Activated T-helper 2 cell treated with anti-CD3 and anti-CD28 coated beads, Interferon-gamma antibody, Interleukin-2, Interleukin-4, amounts not matched to agents 10 μg/mL and 5 μg/mL and 100 μg/mL, durations not matched to agents 14 hours and 24 hours and 36 hours (primary cell): ENCODE data around the gene TMEM79. TPM values are rescaled to one million over a fixed set of nuclear protein-coding genes. Genes with fewer than 3 reads are reported as not detected.
"Not testable (repeated sequence)": the region's sequence is repeated elsewhere in the genome, so short reads cannot be mapped to it uniquely, and the experiment has no call there.

Experiments used
- DNase-seq: peaks from one replicate; pipeline ENCODE4 v3.0.0; 2021; ENCODE audit warnings: low spot score
- H3K27ac Mint-ChIP-seq: one replicate; pipeline ENCODE4 v1.8.0; 2021; ENCODE audit warnings: mixed read lengths
- H3K27me3 Mint-ChIP-seq: one replicate; pipeline ENCODE4 v1.8.0; 2021; ENCODE audit warnings: low read depth, mixed read lengths
- H3K36me3 Mint-ChIP-seq: one replicate; pipeline ENCODE4 v1.8.0; 2021; ENCODE audit warnings: low read depth, mixed read lengths
- H3K4me1 Mint-ChIP-seq: one replicate; pipeline ENCODE4 v1.8.0; 2021; ENCODE audit warnings: low read depth, mixed read lengths
- H3K4me3 Mint-ChIP-seq: one replicate; pipeline ENCODE4 v1.8.0; 2021; ENCODE audit warnings: low read depth, mild to moderate bottlenecking, moderate library complexity, mixed read lengths
- H3K9me3 Mint-ChIP-seq: one replicate; pipeline ENCODE4 v1.8.0; 2021; ENCODE audit warnings: mixed read lengths
- intact Hi-C: fragments of 100-400 bp; cut with micrococcal nuclease; formaldehyde crosslinking; loops from one replicate; pipeline ENCODE4 v1.15.1; 2023
- total RNA-seq: library from RNA; stranded (reverse); gene quantifications from 2 replicates; pipeline ENCODE4 v1.2.3, GENCODE V29; 2022

Gene TMEM79
- total RNA-seq, 1 donor from 2014 or later: 6.8 TPM

- Mint-ChIP-seq H3K4me1 (peaks cover 15% of the 10 kb centered on the region), H3K9me3 (no peaks in the 10 kb centered on the region), H3K27me3 (no peaks in the 10 kb centered on the region), H3K27ac (peak overlapping the region; percentile 66), H3K36me3 (peaks cover 17% of the 10 kb centered on the region), H3K4me3 (peak overlapping the region; percentile 45)
- intact Hi-C loops: no loop called here
- DNase-seq: no peak
These were observed 7.3 kb downstream of the TMEM79 start for GRCh38 chr1:156291226-156292061.

- peak overlapping the region; percentile 40 for H3K4me3 Mint-ChIP-seq
These were observed 8.9 kb downstream of the TMEM79 start for GRCh38 chr1:156293098-156293434.

GRCh38 chr1:156293895-156294294 lies 9.8 kb downstream of the TMEM79 start:
- no peak overlapping the region for H3K4me3 Mint-ChIP-seq
- no peak overlapping the region for H3K27ac Mint-ChIP-seq
- no peaks in the 10 kb centered on the region for H3K9me3 Mint-ChIP-seq
- H3K36me3 Mint-ChIP-seq: peaks cover 13% of the 10 kb centered on the region
- intact Hi-C loops: no loop called here
- no peak for DNase-seq
- peaks cover 15% of the 10 kb centered on the region for H3K4me1 Mint-ChIP-seq
- H3K27me3 Mint-ChIP-seq: no peaks in the 10 kb centered on the region

More at GRCh38 chr1:156293098-156293434, 8.9 kb downstream of the TMEM79 start:
- intact Hi-C loops: no loop called here
- H3K27ac Mint-ChIP-seq: no peak overlapping the region
- H3K27me3 Mint-ChIP-seq: no peaks in the 10 kb centered on the region
- peaks cover 15% of the 10 kb centered on the region for H3K4me1 Mint-ChIP-seq
- H3K9me3 Mint-ChIP-seq: no peaks in the 10 kb centered on the region
- peaks cover 16% of the 10 kb centered on the region for H3K36me3 Mint-ChIP-seq
- DNase-seq: no peak

- peaks cover 5% of the 10 kb centered on the region for H3K36me3 Mint-ChIP-seq
- peak; percentile 43 for DNase-seq
- H3K4me1 Mint-ChIP-seq: peaks cover 15% of the 10 kb centered on the region
- peak within 1 kb of the TSS; percentile 42 for H3K27ac Mint-ChIP-seq
- H3K9me3 Mint-ChIP-seq: no peaks in the 10 kb centered on the region
- no peaks in the 10 kb centered on the region for H3K27me3 Mint-ChIP-seq
- peak within 1 kb of the TSS; percentile 88 for H3K4me3 Mint-ChIP-seq
- intact Hi-C loops: no loop called here
These were observed 11.3 kb downstream of the TMEM79 start, which contains the start of gene GLMP for GRCh38 chr1:156295391-156295947. TSS of gene GLMP (minus strand) at chr1:156295679. CDS start at chr1:156295645, 34 bp downstream.

GRCh38 chr1:156298852-156299357 lies 14.8 kb downstream of the TMEM79 start, which contains the start of gene VHLL:
TSS of gene VHLL (minus strand) at chr1:156299307. CDS start at chr1:156299189, 118 bp downstream.
- peaks cover 3% of the 10 kb centered on the region for H3K36me3 Mint-ChIP-seq
- H3K4me3 Mint-ChIP-seq: no peak within 1 kb of the TSS
- H3K27me3 Mint-ChIP-seq: no peaks in the 10 kb centered on the region
- H3K27ac Mint-ChIP-seq: no peak within 1 kb of the TSS
- no peak for DNase-seq
- peaks cover 12% of the 10 kb centered on the region for H3K4me1 Mint-ChIP-seq
- no peaks in the 10 kb centered on the region for H3K9me3 Mint-ChIP-seq
- intact Hi-C loops: no loop called here

GRCh38 chr1:156303241-156303640 lies 19.1 kb downstream of the TMEM79 start:
- Mint-ChIP-seq H3K36me3 (peaks cover 25% of the 10 kb centered on the region), H3K4me3 (no peak overlapping the region), H3K27ac (no peak overlapping the region), H3K4me1 (no peaks in the 10 kb centered on the region), H3K9me3 (no peaks in the 10 kb centered on the region), H3K27me3 (no peaks in the 10 kb centered on the region)
- intact Hi-C loops: no loop called here
- DNase-seq: no peak

- H3K27ac Mint-ChIP-seq: no peak overlapping the region
- no peaks in the 10 kb centered on the region for H3K9me3 Mint-ChIP-seq
- H3K4me3 Mint-ChIP-seq: no peak overlapping the region
- no peak for DNase-seq
- H3K36me3 Mint-ChIP-seq: peaks cover 39% of the 10 kb centered on the region
- no peaks in the 10 kb centered on the region for H3K4me1 Mint-ChIP-seq
- intact Hi-C loops: no loop called here
- no peaks in the 10 kb centered on the region for H3K27me3 Mint-ChIP-seq
These were observed 21.1 kb downstream of the TMEM79 start for GRCh38 chr1:156305215-156305614.

GRCh38 chr1:156308078-156308477 lies 24.0 kb downstream of the TMEM79 start:
- no peak for DNase-seq
- intact Hi-C loops: no loop called here
- H3K36me3 Mint-ChIP-seq: peaks cover 61% of the 10 kb centered on the region
- H3K4me1 Mint-ChIP-seq: no peaks in the 10 kb centered on the region
- no peak overlapping the region for H3K27ac Mint-ChIP-seq
- H3K4me3 Mint-ChIP-seq: no peak overlapping the region
- H3K27me3 Mint-ChIP-seq: no peaks in the 10 kb centered on the region
- H3K9me3 Mint-ChIP-seq: no peaks in the 10 kb centered on the region

- Mint-ChIP-seq H3K9me3 (no peaks in the 10 kb centered on the region), H3K27me3 (no peaks in the 10 kb centered on the region), H3K36me3 (peaks cover 77% of the 10 kb centered on the region), H3K4me1 (no peaks in the 10 kb centered on the region), H3K4me3 (no peak overlapping the region), H3K27ac (no peak overlapping the region)
- intact Hi-C loops: loop anchor here (10.0 kb wide), 1 partner anchor 166 kb away; no protein-coding TSS in a partner anchor
- DNase-seq: no peak
These were observed 26.8 kb downstream of the TMEM79 start for GRCh38 chr1:156310962-156311361.

GRCh38 chr1:156316909-156317308 lies 32.8 kb downstream of the TMEM79 start:
- no peak for DNase-seq
- H3K27me3 Mint-ChIP-seq: no peaks in the 10 kb centered on the region
- intact Hi-C loops: loop anchor here (5.0 to 10.0 kb wide), 2 partner anchors 35 to 172 kb away; partner anchors contain the start of genes SMG5 and TMEM79
- no peak overlapping the region for H3K27ac Mint-ChIP-seq
- H3K36me3 Mint-ChIP-seq: peaks cover 87% of the 10 kb centered on the region
- H3K4me1 Mint-ChIP-seq: no peaks in the 10 kb centered on the region
- no peaks in the 10 kb centered on the region for H3K9me3 Mint-ChIP-seq
- no peak overlapping the region for H3K4me3 Mint-ChIP-seq

- DNase-seq: no peak
- no peak overlapping the region for H3K4me3 Mint-ChIP-seq
- intact Hi-C loops: loop anchor here (5.0 to 10.0 kb wide), 2 partner anchors 37 to 175 kb away; partner anchors contain the start of genes SMG5 and TMEM79
- H3K27ac Mint-ChIP-seq: no peak overlapping the region
- H3K4me1 Mint-ChIP-seq: no peaks in the 10 kb centered on the region
- H3K36me3 Mint-ChIP-seq: peaks cover 85% of the 10 kb centered on the region
- no peaks in the 10 kb centered on the region for H3K9me3 Mint-ChIP-seq
- no peaks in the 10 kb centered on the region for H3K27me3 Mint-ChIP-seq
These were observed 35.5 kb downstream of the TMEM79 start for GRCh38 chr1:156319664-156320063.

GRCh38 chr1:156320560-156320959 lies 36.4 kb downstream of the TMEM79 start:
- H3K36me3 Mint-ChIP-seq: peaks cover 87% of the 10 kb centered on the region
- no peak overlapping the region for H3K4me3 Mint-ChIP-seq
- DNase-seq: no peak
- H3K27ac Mint-ChIP-seq: no peak overlapping the region
- intact Hi-C loops: no loop called here
- no peaks in the 10 kb centered on the region for H3K4me1 Mint-ChIP-seq
- H3K9me3 Mint-ChIP-seq: no peaks in the 10 kb centered on the region
- H3K27me3 Mint-ChIP-seq: no peaks in the 10 kb centered on the region

GRCh38 chr1:156323179-156323578 lies 39.1 kb downstream of the TMEM79 start:
- H3K27ac Mint-ChIP-seq, H3K4me1 Mint-ChIP-seq, H3K27me3 Mint-ChIP-seq, H3K4me3 Mint-ChIP-seq, H3K9me3 Mint-ChIP-seq, intact Hi-C loops, DNase-seq: not testable (repeated sequence)
- peaks cover 70% of the 10 kb centered on the region for H3K36me3 Mint-ChIP-seq
